IMR-90 (cell line): Measurements from ENCODE around the gene THSD8.

ENCODE experiments used
- CEBPB ChIP-seq: IDR thresholded peaks from 2 replicates; pipeline ENCODE4 v1.6.1; 2012; ENCODE audit warnings: low read depth, low read length, improper control_type of control experiment
- CTCF ChIP-seq: conservative IDR thresholded peaks from 2 replicates; pipeline ENCODE4 v1.5.1; 2012; ENCODE audit warnings: mild to moderate bottlenecking, low read depth, low read length, improper control_type of control experiment
- FOS ChIP-seq: fragments of 150-350 bp; IDR thresholded peaks from 2 replicates; pipeline ENCODE4 v1.6.1; 2016; ENCODE audit warnings: low read depth, low read length
- MAFK ChIP-seq: IDR thresholded peaks from 2 replicates; pipeline ENCODE4 v1.6.1; 2012; ENCODE audit warnings: low read depth, low read length, improper control_type of control experiment
- RAD21 ChIP-seq: IDR thresholded peaks from 2 replicates; pipeline ENCODE4 v1.6.1; 2012; ENCODE audit warnings: low read length, improper control_type of control experiment
- RCOR1 ChIP-seq: IDR thresholded peaks from 2 replicates; pipeline ENCODE4 v1.6.1; 2012; ENCODE audit warnings: mild to moderate bottlenecking, low read length, improper control_type of control experiment; ENCODE audit not compliant: insufficient replicate concordance
- SMC3 ChIP-seq: fragments of 150-350 bp; IDR thresholded peaks from 2 replicates; pipeline ENCODE4 v1.6.1; 2016; ENCODE audit warnings: low read depth, mild to moderate bottlenecking, antibody characterized with exemption, low read length, moderate library complexity

GRCh38 chr19:12767150-12767549 is 34.7 kb upstream of the THSD8 start:
- TF ChIP-seq CTCF = no peak
- no peak for TF ChIP-seq MAFK
- TF ChIP-seq RCOR1 = no peak
- no peak for TF ChIP-seq FOS
- TF ChIP-seq RAD21 = no peak
- no peak for TF ChIP-seq CEBPB
- no peak for TF ChIP-seq SMC3
